ENCODE data around the gene ABCB11. TPM values are rescaled to one million over a fixed set of nuclear protein-coding genes. Genes with fewer than 3 reads are reported as not detected.

The ABCB11 gene
- total and polyA plus RNA-seq, 2 donors (not counting 1 experiment from before 2014, with no cell fraction given) = not detected

GRCh38 chr2:169002161-169002738 lies 28.9 kb downstream of the ABCB11 start:
- DNase-seq (no peak), ATAC-seq (ENCODE audit: low read depth) (no peak)
- H3K36me3 ChIP-seq (replicated peaks in 1 of 2; ENCODE audit: control extremely low read depth in 1 of 2, control insufficient read depth in 1 of 2, extremely low read depth in 1 of 2, insufficient read depth in 2 of 2, low read length in 1 of 2) = no peaks in the 10 kb centered on the region
- intact Hi-C loops (cut with micrococcal nuclease) = no loop called here
- CTCF ChIA-PET = no interaction called here
- H3K4me3 ChIP-seq (ENCODE audit: control extremely low read depth in 1 of 5, extremely low read depth in 1 of 5, insufficient read depth in 1 of 5, low read depth in 2 of 5, low read length in 4 of 5) = no peak overlapping the region
- no peak overlapping the region for H3K4me2 ChIP-seq (replicated peaks; ENCODE audit: low read depth, low read length, poor library complexity, severe bottlenecking)
- H3K27me3 Mint-ChIP-seq = no peaks in the 10 kb centered on the region
- no peaks in the 10 kb centered on the region for H3K27me3 ChIP-seq (replicated peaks in 1 of 4; ENCODE audit: control extremely low read depth in 1 of 4, control insufficient read depth in 3 of 4, insufficient read depth in 4 of 4, low read length in 3 of 4)
- H4K20me1 ChIP-seq (ENCODE audit: control insufficient read depth, insufficient read depth, low read length, poor library complexity, severe bottlenecking) = no peaks in the 10 kb centered on the region
- no peaks in the 10 kb centered on the region for H3K4me1 Mint-ChIP-seq
- H3K4me1 ChIP-seq (ENCODE audit: control insufficient read depth in 2 of 2, insufficient read depth in 2 of 2, low read length in 2 of 2) = no peaks in the 10 kb centered on the region
- no peak overlapping the region for H3K9ac ChIP-seq (ENCODE audit: low read length)
- no peak overlapping the region for H3K27ac ChIP-seq (ENCODE audit: low read length in 2 of 2)
- H2AFZ ChIP-seq (ENCODE audit: insufficient read depth, low read depth, low read length, poor library complexity, severe bottlenecking) = no peak overlapping the region
- no peak for TF ChIP-seq CTCF (IDR thresholded peaks at IDR 0.05)
- TF ChIP-seq EZH2 (IDR thresholded peaks at IDR 0.05; ENCODE audit: borderline replicate concordance, insufficient read depth, low read depth, low read length, poor library complexity, severe bottlenecking) = no peak
- H3K4me3 Mint-ChIP-seq = no peak overlapping the region
- POLR2A ChIA-PET = no interaction called here
- H3K9me3 ChIP-seq (ENCODE audit: control extremely low read depth in 1 of 3, control insufficient read depth in 2 of 3, insufficient read depth in 1 of 3, low read length in 2 of 3) = no peaks in the 10 kb centered on the region
- no peak overlapping the region for H3K27ac Mint-ChIP-seq
- peaks cover 2% of the 10 kb centered on the region for H3K9me3 Mint-ChIP-seq (ENCODE audit: insufficient read depth)
- no peaks in the 10 kb centered on the region for H3K79me2 ChIP-seq (ENCODE audit: control insufficient read depth, insufficient read depth, low read length)
- no CpG with 5 or more reads among the region's 3 CpGs for WGBS (ENCODE audit: insufficient coverage)

DNA sequence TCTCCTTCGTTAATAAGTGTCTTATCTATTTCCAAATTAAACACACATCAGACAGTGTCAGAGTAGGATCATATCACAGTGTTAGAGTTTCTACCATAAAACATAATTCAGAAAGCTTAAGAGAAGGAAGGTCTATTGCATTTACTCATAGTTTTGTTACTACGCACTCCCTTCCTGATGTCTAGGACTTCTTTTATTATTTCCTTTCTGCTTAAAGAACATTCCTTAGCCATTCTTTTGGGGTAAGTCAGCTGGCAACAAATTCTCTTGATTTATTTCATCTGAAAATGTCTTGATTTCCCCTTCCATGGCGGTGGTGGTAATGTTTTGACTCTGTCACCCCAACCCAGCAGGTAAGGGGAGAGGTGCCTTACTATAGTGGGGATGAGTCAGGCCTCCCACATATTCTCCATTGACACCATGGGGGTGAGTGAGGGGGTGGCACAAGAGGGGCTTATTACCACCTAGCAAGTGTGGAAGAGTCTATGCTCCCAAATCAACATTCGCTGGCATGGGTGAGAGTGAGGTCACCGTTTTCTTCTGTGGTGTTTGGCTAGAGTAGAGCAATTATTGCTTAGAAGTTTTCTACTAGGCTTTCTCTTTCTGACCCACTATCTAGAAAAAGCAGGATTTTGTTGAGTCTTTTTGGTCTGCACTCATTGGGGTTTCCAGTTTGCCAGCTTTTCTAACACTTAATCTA lies 29.9 kb downstream of the ABCB11 start:
- no peak for TF ChIP-seq EZH2 (IDR thresholded peaks at IDR 0.05; ENCODE audit: borderline replicate concordance, insufficient read depth, low read depth, low read length, poor library complexity, severe bottlenecking)
- TF ChIP-seq CTCF (IDR thresholded peaks at IDR 0.05) = no peak
- Histone ChIP-seq H3K4me1 (ENCODE audit: control insufficient read depth in 2 of 2, insufficient read depth in 2 of 2, low read length in 2 of 2) (no peaks in the 10 kb centered on the region), H2AFZ (ENCODE audit: insufficient read depth, low read depth, low read length, poor library complexity, severe bottlenecking) (no peak overlapping the region), H3K27ac (ENCODE audit: low read length in 2 of 2) (no peak overlapping the region), H3K4me2 (replicated peaks; ENCODE audit: low read depth, low read length, poor library complexity, severe bottlenecking) (no peak overlapping the region), H3K27me3 (replicated peaks in 1 of 4; ENCODE audit: control extremely low read depth in 1 of 4, control insufficient read depth in 3 of 4, insufficient read depth in 4 of 4, low read length in 3 of 4) (no peaks in the 10 kb centered on the region), H3K9me3 (ENCODE audit: control extremely low read depth in 1 of 3, control insufficient read depth in 2 of 3, insufficient read depth in 1 of 3, low read length in 2 of 3) (no peaks in the 10 kb centered on the region), H4K20me1 (ENCODE audit: control insufficient read depth, insufficient read depth, low read length, poor library complexity, severe bottlenecking) (no peaks in the 10 kb centered on the region), H3K4me3 (ENCODE audit: control extremely low read depth in 1 of 5, extremely low read depth in 1 of 5, insufficient read depth in 1 of 5, low read depth in 2 of 5, low read length in 4 of 5) (no peak overlapping the region), H3K79me2 (ENCODE audit: control insufficient read depth, insufficient read depth, low read length) (no peaks in the 10 kb centered on the region), H3K9ac (ENCODE audit: low read length) (no peak overlapping the region), H3K36me3 (replicated peaks in 1 of 2; ENCODE audit: control extremely low read depth in 1 of 2, control insufficient read depth in 1 of 2, extremely low read depth in 1 of 2, insufficient read depth in 2 of 2, low read length in 1 of 2) (no peaks in the 10 kb centered on the region)
- Mint-ChIP-seq H3K27me3 (no peaks in the 10 kb centered on the region), H3K27ac (no peak overlapping the region), H3K4me1 (no peaks in the 10 kb centered on the region), H3K4me3 (no peak overlapping the region), H3K9me3 (ENCODE audit: insufficient read depth) (peaks cover 1% of the 10 kb centered on the region)
- ATAC-seq (ENCODE audit: low read depth) = no peak
- intact Hi-C loops (cut with micrococcal nuclease) = no loop called here
- ChIA-PET CTCF (no interaction called here), POLR2A (no interaction called here)
- WGBS (ENCODE audit: insufficient coverage) = no CpG with 5 or more reads among the region's 5 CpGs
- DNase-seq = no peak
